Endothelial cell of umbilical vein (primary cell): Measurements from ENCODE around the gene FAS. TPM values are rescaled to one million over a fixed set of nuclear protein-coding genes. Genes with fewer than 3 reads are reported as not detected.

Source experiments
- BruUV-seq: library from RNA; stranded (reverse); fragments of 400-500 nt; replicated peaks from 2 replicates; lab custom pipeline; 2021; lab: Mats Ljungman, UMichigan
- CTCF ChIA-PET: fragments of 300-600, 350-600 bp; sonication (Branson Sonifier 250); formaldehyde crosslinking; loops from one replicate; lab custom pipeline; 2021; ENCODE audit warnings: antibody characterized with exemption, inconsistent platforms; lab: Charles Lee
- POLR2A ChIA-PET: fragments of 300-600, 350-600 bp; sonication (Branson Sonifier 250); formaldehyde crosslinking; loops from one replicate; lab custom pipeline; 2021; ENCODE audit warnings: antibody characterized with exemption, inconsistent platforms; lab: Charles Lee
- DNase-seq: peaks from one replicate; pipeline ENCODE4 v3.0.0-alpha.2; 2011; ENCODE audit warnings: low read depth, low spot score
- FAIRE-seq: peaks from 2 replicates; lab custom pipeline; 2011; peaks lifted over from hg19 to GRCh38; lab: Jason Lieb, UNC
- H2AFZ ChIP-seq: 2 replicates; pipeline ENCODE4 v1.6.0; 2012; ENCODE audit warnings: low read depth, low read length, control low read depth, inconsistent platforms
- H3K27ac ChIP-seq: 2 replicates; pipeline ENCODE4 v1.5.1; 2011; ENCODE audit warnings: low read depth, mild to moderate bottlenecking, control low read depth, low read length, moderate library complexity; ENCODE audit not compliant: insufficient read depth
- H3K27me3 ChIP-seq, 2 experiments: 2 replicates each; pipeline versions ENCODE4 v1.6.0 to v1.6.1; 2011; ENCODE audit warnings: low read length in 2 of 2, mixed read lengths in 1 of 2; ENCODE audit not compliant: control insufficient read depth in 2 of 2, insufficient read depth in 2 of 2
- H3K36me3 ChIP-seq, 2 experiments: 2 replicates in 1 of 2; 3 replicates in 1 of 2; pipeline ENCODE4 v1.5.1; 2011; ENCODE audit warnings: low read length in 2 of 2, mild to moderate bottlenecking in 1 of 2, moderate library complexity in 1 of 2; ENCODE audit not compliant: control insufficient read depth in 2 of 2, insufficient read depth in 2 of 2; ENCODE audit errors: extremely low read depth in 1 of 2
- H3K4me1 ChIP-seq: 3 replicates; pipeline ENCODE4 v1.5.1; 2011; ENCODE audit warnings: mild to moderate bottlenecking, low read length; ENCODE audit not compliant: control insufficient read depth, insufficient read depth; ENCODE audit errors: extremely low read depth
- H3K4me2 ChIP-seq: 2 replicates; pipeline ENCODE4 v1.6.1; 2011; ENCODE audit warnings: low read length, control low read depth, mixed read lengths; ENCODE audit not compliant: insufficient read depth
- H3K4me3 ChIP-seq, 3 experiments: fragments of 200-600 bp in 1 of 3; sonication (generic), shearing (Covaris generic) in 1 of 3; replicated peaks in 1 of 3; 2 replicates each; pipeline ENCODE4 v1.5.1; 2011 to 2016; ENCODE audit warnings: control low read depth in 3 of 3, low read length in 3 of 3, mild to moderate bottlenecking in 2 of 3, inconsistent platforms in 1 of 3, low read depth in 1 of 3, moderate library complexity in 1 of 3; ENCODE audit not compliant: insufficient read depth in 1 of 3
- H3K79me2 ChIP-seq: 2 replicates; pipeline ENCODE4 v1.6.0; 2012; ENCODE audit warnings: low read length, inconsistent platforms; ENCODE audit not compliant: control insufficient read depth, insufficient read depth
- H3K9ac ChIP-seq: replicated peaks from 2 replicates; pipeline ENCODE3; 2011; ENCODE audit warnings: low read length, control low read depth; ENCODE audit not compliant: insufficient read depth; ENCODE audit errors: extremely low read depth
- H3K9me1 ChIP-seq: replicated peaks from 3 replicates; pipeline ENCODE4 v1.6.0; 2011; ENCODE audit warnings: mild to moderate bottlenecking, low read length; ENCODE audit not compliant: control insufficient read depth, insufficient read depth; ENCODE audit errors: extremely low read depth
- H3K9me3 ChIP-seq: replicated peaks from 2 replicates; pipeline ENCODE4 v1.5.1; 2012; ENCODE audit warnings: low read length, inconsistent platforms; ENCODE audit not compliant: control insufficient read depth, insufficient read depth
- H4K20me1 ChIP-seq: replicated peaks from 2 replicates; pipeline ENCODE3; 2011; ENCODE audit warnings: mild to moderate bottlenecking, low read length; ENCODE audit not compliant: control insufficient read depth, insufficient read depth; ENCODE audit errors: extremely low read depth
- EZH2 ChIP-seq: IDR thresholded peaks from 2 replicates; pipeline ENCODE4 v1.6.1; 2012; ENCODE audit warnings: borderline replicate concordance, low read depth, mild to moderate bottlenecking, moderate library complexity, low read length, inconsistent platforms; ENCODE audit not compliant: severe bottlenecking
- FOS ChIP-seq: IDR thresholded peaks from 2 replicates; pipeline ENCODE4 v1.6.1; 2011; ENCODE audit warnings: mild to moderate bottlenecking, low read length, moderate library complexity, borderline replicate concordance; ENCODE audit not compliant: insufficient read depth
- JUN ChIP-seq: IDR thresholded peaks from 2 replicates; pipeline ENCODE4 v1.6.1; 2011; ENCODE audit warnings: borderline replicate concordance, low read depth; ENCODE audit not compliant: insufficient read length, insufficient read depth
- MYC ChIP-seq: IDR thresholded peaks from one replicate; pipeline ENCODE4 v1.6.1; 2011; ENCODE audit warnings: mild to moderate bottlenecking, low read depth, low read length
- POLR2AphosphoS5 ChIP-seq: IDR thresholded peaks from 2 replicates; pipeline ENCODE4 v1.6.1; 2012; ENCODE audit warnings: low read depth, mild to moderate bottlenecking, control low read depth, low read length, moderate library complexity; ENCODE audit not compliant: insufficient read depth
- dilution Hi-C: fragments of 300-500 bp; cut with MboI; formaldehyde crosslinking; loops from one replicate; pipeline ENCODE4 v1.15.0; 2019; ENCODE audit warnings: low sequenced_read_pairs; ENCODE audit not compliant: extremely low pct_ligation_motif_present
- intact Hi-C: fragments of 100-400 bp; cut with micrococcal nuclease; formaldehyde crosslinking; loops from one replicate; pipeline ENCODE4 v1.10.0; 2022
- polyA plus RNA-seq, 4 experiments: library from polyadenylated mRNA; depleted of rRNA in 3 of 4; stranded (reverse) in 3 of 4; unstranded in 1 of 4; fragments of >200 nt; gene quantifications; 2 replicates each; pipeline versions ENCODE4 v1.2.1 to v1.2.3, GENCODE V29; 2011 to 2012; ENCODE audit warnings: missing spikeins in 1 of 4
- total RNA-seq: library from RNA; stranded (reverse); gene quantifications from 2 replicates; pipeline ENCODE4 v1.2.3, GENCODE V29; 2021
- TF ChIP-seq, protein P1 (sequence below), 2 donors: IDR thresholded peaks; 1 replicate in 1 of 2; 2 replicates in 1 of 2; pipeline ENCODE4 v1.5.1; 2011; ENCODE audit warnings: low read length in 2 of 2, mild to moderate bottlenecking in 2 of 2, moderate library complexity in 2 of 2, control low read depth in 1 of 2, inconsistent platforms in 1 of 2, low read depth in 1 of 2; ENCODE audit not compliant: insufficient read depth in 1 of 2; ENCODE audit errors: extremely low read depth in 1 of 2

The FAS gene
- total and polyA plus RNA-seq, 2 donors (not counting 3 experiments of a cell fraction or from before 2014, with no cell fraction given), result 2.0 to 6.1 TPM

- dilution Hi-C loops (no loop called here), intact Hi-C loops (no loop called here)
- Histone ChIP-seq H3K27me3 (peaks cover 37 to 39% of the 10 kb centered on the region in 2 experiments), H3K4me3 (no peak overlapping the region), H3K4me1 (no peaks in the 10 kb centered on the region), H3K27ac (no peak overlapping the region), H3K79me2 (no peaks in the 10 kb centered on the region), H4K20me1 (no peaks in the 10 kb centered on the region), H3K9me1 (no peaks in the 10 kb centered on the region), H3K9me3 (no peaks in the 10 kb centered on the region), H3K36me3 (no peaks in the 10 kb centered on the region), H3K9ac (no peak overlapping the region), H3K4me2 (no peak overlapping the region), H2AFZ (no peak overlapping the region)
- DNase-seq (no peak), FAIRE-seq (no peak)
- ChIA-PET POLR2A (no interaction called here), CTCF (interaction anchor here (1.0 to 1.7 kb wide), 3 partner anchors 22 to 400 kb away, joined by 3 to 7 read pairs (median 3); no protein-coding TSS in a partner anchor)
- no TSS peak for BruUV-seq
- TF ChIP-seq FOS, result no peak
- TF ChIP-seq, protein P1, sequence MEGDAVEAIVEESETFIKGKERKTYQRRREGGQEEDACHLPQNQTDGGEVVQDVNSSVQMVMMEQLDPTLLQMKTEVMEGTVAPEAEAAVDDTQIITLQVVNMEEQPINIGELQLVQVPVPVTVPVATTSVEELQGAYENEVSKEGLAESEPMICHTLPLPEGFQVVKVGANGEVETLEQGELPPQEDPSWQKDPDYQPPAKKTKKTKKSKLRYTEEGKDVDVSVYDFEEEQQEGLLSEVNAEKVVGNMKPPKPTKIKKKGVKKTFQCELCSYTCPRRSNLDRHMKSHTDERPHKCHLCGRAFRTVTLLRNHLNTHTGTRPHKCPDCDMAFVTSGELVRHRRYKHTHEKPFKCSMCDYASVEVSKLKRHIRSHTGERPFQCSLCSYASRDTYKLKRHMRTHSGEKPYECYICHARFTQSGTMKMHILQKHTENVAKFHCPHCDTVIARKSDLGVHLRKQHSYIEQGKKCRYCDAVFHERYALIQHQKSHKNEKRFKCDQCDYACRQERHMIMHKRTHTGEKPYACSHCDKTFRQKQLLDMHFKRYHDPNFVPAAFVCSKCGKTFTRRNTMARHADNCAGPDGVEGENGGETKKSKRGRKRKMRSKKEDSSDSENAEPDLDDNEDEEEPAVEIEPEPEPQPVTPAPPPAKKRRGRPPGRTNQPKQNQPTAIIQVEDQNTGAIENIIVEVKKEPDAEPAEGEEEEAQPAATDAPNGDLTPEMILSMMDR (IDR thresholded peaks at IDR 0.05; ENCODE audit: extremely low read depth in 1 of 2, insufficient read depth in 1 of 2, low read depth in 1 of 2, low read length in 2 of 2), result no peak
- no peak for TF ChIP-seq POLR2AphosphoS5
- TF ChIP-seq JUN, result no peak
These were observed 25.7 kb upstream of the FAS start for GRCh38 chr10:88964869-88965415.

- CTCF ChIA-PET, result interaction anchor here (1.1 kb wide), 1 partner anchor 21 kb away, joined by 4 read pairs; no protein-coding TSS in a partner anchor
- no peaks in the 10 kb centered on the region for H3K4me1 ChIP-seq
- no TSS peak for BruUV-seq
These were observed 23.8 kb upstream of the FAS start for GRCh38 chr10:88966797-88967196.

More at GRCh38 chr10:88966797-88967196, 23.8 kb upstream of the FAS start:
- H3K4me2 ChIP-seq, result no peak overlapping the region
- TF ChIP-seq, protein P1 (IDR thresholded peaks at IDR 0.05; ENCODE audit: extremely low read depth in 1 of 2, insufficient read depth in 1 of 2, low read depth in 1 of 2, low read length in 2 of 2), result no peak
- no peak for TF ChIP-seq POLR2AphosphoS5
- no peak for TF ChIP-seq EZH2
- TF ChIP-seq FOS, result no peak
- no peak for TF ChIP-seq MYC
- no peak overlapping the region for H3K27ac ChIP-seq
- H3K9me1 ChIP-seq, result no peaks in the 10 kb centered on the region
- peaks cover 24 to 30% of the 10 kb centered on the region in 2 experiments for H3K27me3 ChIP-seq
- H4K20me1 ChIP-seq, result no peaks in the 10 kb centered on the region
- H3K9me3 ChIP-seq, result no peaks in the 10 kb centered on the region
- POLR2A ChIA-PET, result no interaction called here
- no peak overlapping the region for H2AFZ ChIP-seq
- dilution Hi-C loops, result no loop called here
- no peak overlapping the region for H3K4me3 ChIP-seq
- FAIRE-seq (no peak), DNase-seq (no peak)
- no peaks in the 10 kb centered on the region for H3K79me2 ChIP-seq
- H3K9ac ChIP-seq, result no peak overlapping the region
- H3K36me3 ChIP-seq, result no peaks in the 10 kb centered on the region
- intact Hi-C loops, result no loop called here
